GM12878 (cell line): ENCODE results near the gene SPRY2. TPM values are rescaled to one million over a fixed set of nuclear protein-coding genes. Genes with fewer than 3 reads are reported as not detected.
"Not testable (repeated sequence)": the region's sequence is repeated elsewhere in the genome, so short reads cannot be mapped to it uniquely, and the experiment has no call there.

Experiments used
- ATAC-seq: fragments of 200-7000 bp; cut with Tn5 transposase; 3 replicates; pipeline ENCODE4 v1.9.1; 2020; ENCODE audit warnings: mild to moderate bottlenecking, moderate library complexity
- BruUV-seq: library from RNA; stranded (reverse); fragments of 400-500 nt; replicated peaks from 2 replicates; lab custom pipeline; 2021; lab: Mats Ljungman, UMichigan
- CTCF ChIA-PET: fragments of 300-600 bp; sonication (Branson Sonifier 250); formaldehyde crosslinking; extraction: SDS; loops from one replicate; lab custom pipeline; 2021; ENCODE audit warnings: inconsistent platforms; lab: Yijun Ruan, JAX
- POLR2A ChIA-PET: fragments of 350-600 bp; formaldehyde crosslinking; extraction: SDS; loops from one replicate; lab custom pipeline; 2021; ENCODE audit warnings: inconsistent platforms; lab: Charles Lee
- RAD21 ChIA-PET: fragments of 300-600 bp; sonication (Branson Sonifier 250); formaldehyde crosslinking; loops from one replicate; lab custom pipeline; 2023; ENCODE audit warnings: antibody characterized with exemption; ENCODE audit not compliant: unreplicated experiment; lab: Charles Lee
- SMC1A ChIA-PET: fragments of 300-600 bp; sonication (Branson Sonifier 250); formaldehyde crosslinking; loops from one replicate; lab custom pipeline; 2023; ENCODE audit not compliant: unreplicated experiment, uncharacterized antibody; lab: Charles Lee
- DNase-seq: peaks from one replicate; pipeline ENCODE4 v3.0.0-alpha.2; 2011; ENCODE audit warnings: low read depth, low spot score
- FAIRE-seq: peaks from 3 replicates; lab custom pipeline; 2011; peaks lifted over from hg19 to GRCh38; lab: Jason Lieb, UNC
- H2AFZ ChIP-seq: 2 replicates; pipeline ENCODE4 v1.6.0; 2011; ENCODE audit warnings: low read depth, low read length, control low read depth; ENCODE audit not compliant: control insufficient read depth
- H3K27ac ChIP-seq: 2 replicates; pipeline ENCODE4 v1.5.1; 2011; ENCODE audit warnings: control low read depth; ENCODE audit not compliant: control insufficient read depth, insufficient read depth
- H3K27me3 ChIP-seq, 2 experiments: replicated peaks in 1 of 2; 2 replicates each; pipeline versions ENCODE4 v1.6.0 to v1.6.1; 2011; ENCODE audit warnings: low read length in 1 of 2; ENCODE audit not compliant: control insufficient read depth in 2 of 2, insufficient read depth in 2 of 2
- H3K36me3 ChIP-seq, 2 experiments: 2 replicates each; pipeline ENCODE4 v1.5.1; 2011; ENCODE audit warnings: low read length in 1 of 2; ENCODE audit not compliant: control insufficient read depth in 2 of 2, insufficient read depth in 2 of 2
- H3K4me1 ChIP-seq: 2 replicates; pipeline ENCODE4 v1.6.1; 2011; ENCODE audit warnings: mild to moderate bottlenecking, low read length, moderate library complexity, mixed read lengths; ENCODE audit not compliant: control insufficient read depth, insufficient read depth
- H3K4me2 ChIP-seq: 2 replicates; pipeline ENCODE4 v1.6.0; 2011; ENCODE audit warnings: control low read depth; ENCODE audit not compliant: control insufficient read depth, insufficient read depth
- H3K4me3 ChIP-seq: fragments of 200-600 bp; sonication (generic); 2 replicates; pipeline ENCODE4 v1.5.1; 2016
- H3K79me2 ChIP-seq: 2 replicates; pipeline ENCODE4 v1.6.0; 2011; ENCODE audit warnings: low read length; ENCODE audit not compliant: control insufficient read depth, insufficient read depth
- H3K9ac ChIP-seq: 2 replicates; pipeline ENCODE4 v1.8.0; 2011; ENCODE audit warnings: low read length, control low read depth, mixed read lengths; ENCODE audit not compliant: control insufficient read depth, insufficient read depth
- H3K9me3 ChIP-seq: replicated peaks from 3 replicates; pipeline ENCODE4 v1.5.1; 2011; ENCODE audit warnings: mild to moderate bottlenecking, low read length; ENCODE audit not compliant: control insufficient read depth, insufficient read depth
- H4K20me1 ChIP-seq: 2 replicates; pipeline ENCODE4 v1.6.0; 2011; ENCODE audit not compliant: control insufficient read depth, insufficient read depth
- MLLT1 ChIP-seq: fragments of 450-650 bp; IDR thresholded peaks from 2 replicates; pipeline ENCODE4 v1.6.1; 2016; ENCODE audit warnings: mild to moderate bottlenecking
- ZBTB33 ChIP-seq: fragments of 450-650 bp; IDR thresholded peaks from 2 replicates; pipeline ENCODE4 v1.6.1; 2017; ENCODE audit warnings: mild to moderate bottlenecking
- WGBS: methylation state at CpG from one replicate; pipeline ENCODE4 v1.1.6; 2016; ENCODE audit warnings: low lambda C conversion rate; ENCODE audit not compliant: insufficient replicate concordance, insufficient coverage; ENCODE audit errors: missing lambda C conversion rate; 5-methylcytosine and 5-hydroxymethylcytosine counted together
- in situ Hi-C: fragments of 300-500 bp; cut with MboI; formaldehyde crosslinking; loops from 9 replicates; pipeline ENCODE4 v1.14.3; 2018; ENCODE audit warnings: mixed read lengths
- intact Hi-C: fragments of 100-400 bp; cut with micrococcal nuclease; formaldehyde crosslinking; loops from one replicate; pipeline ENCODE4 v1.14.2; 2022; ENCODE audit not compliant: unreplicated experiment
- polyA plus RNA-seq, 11 experiments: library from polyadenylated mRNA; depleted of rRNA in 4 of 11; unstranded in 6 of 11; stranded (reverse) in 5 of 11; fragments of >200 nt; fragmentation: Nextera tagmentation in 4 of 11; fragmentation: Illumina TruSeq in 1 of 11; extraction: Ambion mirVana in 4 of 11; extraction: Trizol in 1 of 11; gene quantifications; 1 replicate in 1 of 11; 2 replicates in 10 of 11; pipeline versions ENCODE4 v1.2.1 to v1.2.3, GENCODE V29; 2011 to 2016; ENCODE audit warnings: inconsistent platforms in 2 of 11, missing spikeins in 2 of 11, low read depth in 1 of 11
- total RNA-seq, 4 experiments: library from RNA; depleted of rRNA in 3 of 4; stranded (reverse); fragments of >200 nt in 3 of 4; fragmentation: Illumina TruSeq in 1 of 4; extraction: Trizol in 1 of 4; gene quantifications; 2 replicates each; pipeline versions ENCODE4 v1.2.1 to v1.2.3, GENCODE V29; 2013 to 2021

Gene SPRY2
- total and polyA plus RNA-seq, 10 of the 15 experiments (the other 5 are each of a cell fraction or from before 2014, with no cell fraction given), result 1.8 to 82.1 (median 9.2) TPM

- DNase-seq, in situ Hi-C loops, H3K27ac ChIP-seq, FAIRE-seq, H3K4me3 ChIP-seq, H3K36me3 ChIP-seq, H3K9me3 ChIP-seq, H4K20me1 ChIP-seq, BruUV-seq, H3K9ac ChIP-seq, H2AFZ ChIP-seq, H3K79me2 ChIP-seq, ATAC-seq, H3K4me1 ChIP-seq, H3K27me3 ChIP-seq, H3K4me2 ChIP-seq: not testable (repeated sequence)
- ChIA-PET RAD21 (interaction anchor here (0.8 to 11.5 kb wide), 24 partner anchors 17 to 709 kb away, joined by 3 to 347 read pairs (median 6); no protein-coding TSS in a partner anchor), SMC1A (interaction anchor here (0.7 to 12.6 kb wide), 29 partner anchors 8 to 704 kb away, joined by 3 to 360 read pairs (median 7); no protein-coding TSS in a partner anchor), CTCF (interaction anchor here (0.6 to 12.2 kb wide), 19 partner anchors 13 to 701 kb away, joined by 3 to 228 read pairs (median 8); no protein-coding TSS in a partner anchor), POLR2A (interaction anchor here (0.5 to 10.1 kb wide), 6 partner anchors 13 to 1158 kb away, joined by 3 to 147 read pairs (median 6); no protein-coding TSS in a partner anchor)
- intact Hi-C loops, result loop anchor here (5.0 kb wide), 6 partner anchors 222 to 673 kb away; no protein-coding TSS in a partner anchor
- TF ChIP-seq MLLT1, result peak; percentile 75; the same call in 1 of the 2 replicates
- peak; percentile 55; the same call in 1 of the 2 replicates for TF ChIP-seq ZBTB33
- 63% methylated on average over 11 of the region's 11 CpGs for WGBS
These were observed 3.1 kb upstream of the SPRY2 start for GRCh38 chr13:80344032-80344431.
